WTC11 (cell line): ENCODE measurements around the gene CCNYL1. TPM values are rescaled to one million over a fixed set of nuclear protein-coding genes. Genes with fewer than 3 reads are reported as not detected.

Experiments used
- ATAC-seq: fragments of 200-7000 bp; cut with Tn5 transposase; 2 replicates; pipeline ENCODE4 v1.10.0; 2021; ENCODE audit warnings: mild to moderate bottlenecking, moderate library complexity
- CTCF ChIA-PET: fragments of 300-600 bp; sonication (Branson Sonifier 250); formaldehyde crosslinking; loops from one replicate; lab custom pipeline; 2021; ENCODE audit warnings: antibody characterized with exemption; lab: Charles Lee
- POLR2A ChIA-PET: fragments of 350-600 bp; sonication (Branson Sonifier 250); formaldehyde crosslinking; loops from one replicate; lab custom pipeline; 2021; ENCODE audit warnings: antibody characterized with exemption; lab: Charles Lee
- DNase-seq: peaks from one replicate; pipeline ENCODE4 v3.0.0; 2021; ENCODE audit warnings: low spot score
- H3K27ac Mint-ChIP-seq: 2 replicates; pipeline ENCODE4 v1.8.0; 2021; ENCODE audit warnings: mixed read lengths
- H3K27me3 Mint-ChIP-seq: 2 replicates; pipeline ENCODE4 v1.8.0; 2021; ENCODE audit warnings: low read depth, mild to moderate bottlenecking, moderate library complexity, mixed read lengths
- H3K36me3 Mint-ChIP-seq: 2 replicates; pipeline ENCODE4 v1.8.0; 2021; ENCODE audit warnings: mixed read lengths
- H3K4me1 Mint-ChIP-seq: 2 replicates; pipeline ENCODE4 v1.8.0; 2022; ENCODE audit warnings: mixed read lengths
- H3K4me3 Mint-ChIP-seq: 2 replicates; pipeline ENCODE4 v1.8.0; 2021; ENCODE audit warnings: mild to moderate bottlenecking, moderate library complexity, mixed read lengths
- H3K9me3 Mint-ChIP-seq: 2 replicates; pipeline ENCODE4 v1.8.0; 2021; ENCODE audit warnings: mixed read lengths
- ATF1 ChIP-seq: sonication (generic); formaldehyde crosslinking; IDR thresholded peaks from 2 replicates; pipeline ENCODE4 v1.8.1; 2023; ENCODE audit warnings: mild to moderate bottlenecking, moderate library complexity, missing genetic modification reagents
- CBFB ChIP-seq: sonication (generic); formaldehyde crosslinking; IDR thresholded peaks from 2 replicates; pipeline ENCODE4 v1.8.1; 2022; ENCODE audit warnings: mild to moderate bottlenecking, low read depth, missing genetic modification reagents
- CREM ChIP-seq: sonication (generic); formaldehyde crosslinking; IDR thresholded peaks from 2 replicates; pipeline ENCODE4 v1.8.1; 2022; ENCODE audit warnings: mild to moderate bottlenecking, missing genetic modification reagents, moderate library complexity
- JAZF1 ChIP-seq: fragments of 250-450 bp; sonication (Bioruptor Pico); IDR thresholded peaks from 2 replicates; pipeline ENCODE4 v1.9.0; 2021; ENCODE audit warnings: moderate library complexity, mild to moderate bottlenecking, inconsistent platforms
- MYBL2 ChIP-seq: sonication (generic); formaldehyde crosslinking; IDR thresholded peaks from 2 replicates; pipeline ENCODE4 v1.8.1; 2023; ENCODE audit warnings: mild to moderate bottlenecking, moderate library complexity, missing genetic modification reagents
- OVOL2 ChIP-seq: fragments of 250-450 bp; sonication (Bioruptor Pico); IDR thresholded peaks from 2 replicates; pipeline ENCODE4 v1.9.0; 2021; ENCODE audit warnings: mild to moderate bottlenecking, borderline replicate concordance
- SOX15 ChIP-seq: fragments of 250-450 bp; sonication (Bioruptor Pico); IDR thresholded peaks from 2 replicates; pipeline ENCODE4 v1.9.0; 2021; ENCODE audit warnings: mild to moderate bottlenecking
- TCF7 ChIP-seq: sonication (generic); formaldehyde crosslinking; IDR thresholded peaks from 2 replicates; pipeline ENCODE4 v1.8.0; 2022; ENCODE audit warnings: mild to moderate bottlenecking, low read depth, missing genetic modification reagents, moderate library complexity
- ZNF232 ChIP-seq: sonication (generic); formaldehyde crosslinking; IDR thresholded peaks from 2 replicates; pipeline ENCODE4 v1.8.0; 2022; ENCODE audit warnings: mild to moderate bottlenecking, missing genetic modification reagents
- ZNF423 ChIP-seq: fragments of 250-450 bp; sonication (Bioruptor Pico); IDR thresholded peaks from 2 replicates; pipeline ENCODE4 v2.1.2; 2022; ENCODE audit warnings: mild to moderate bottlenecking, moderate library complexity
- total RNA-seq: library from RNA; stranded (reverse); gene quantifications from 3 replicates; pipeline ENCODE4 v1.2.3, GENCODE V29; 2021
- TF ChIP-seq, protein P1 (sequence below): fragments of 250-450 bp; sonication (Bioruptor Pico); IDR thresholded peaks from 2 replicates; pipeline ENCODE4 v2.1.2; 2022; ENCODE audit warnings: mild to moderate bottlenecking, moderate library complexity
- TF ChIP-seq, protein P2 (sequence below): sonication (generic); formaldehyde crosslinking; IDR thresholded peaks from 2 replicates; pipeline ENCODE4 v1.8.1; 2023; ENCODE audit warnings: mild to moderate bottlenecking, missing genetic modification reagents, borderline replicate concordance
- TF ChIP-seq, protein P3 (sequence below): sonication (generic); formaldehyde crosslinking; IDR thresholded peaks from 2 replicates; pipeline ENCODE4 v1.8.1; 2023; ENCODE audit warnings: mild to moderate bottlenecking, missing genetic modification reagents
- TF ChIP-seq, protein P4 (sequence below): sonication (generic); formaldehyde crosslinking; IDR thresholded peaks from 2 replicates; pipeline ENCODE4 v1.8.1; 2023; ENCODE audit warnings: mild to moderate bottlenecking, missing genetic modification reagents, moderate library complexity
- TF ChIP-seq, protein P5 (sequence below): sonication (generic); formaldehyde crosslinking; IDR thresholded peaks from 2 replicates; pipeline ENCODE4 v1.8.1; 2022; ENCODE audit warnings: mild to moderate bottlenecking, moderate library complexity, missing genetic modification reagents
- TF ChIP-seq, protein P6 (sequence below): sonication (generic); formaldehyde crosslinking; IDR thresholded peaks from 2 replicates; pipeline ENCODE4 v1.8.1; 2022; ENCODE audit warnings: mild to moderate bottlenecking, missing genetic modification reagents, moderate library complexity, borderline replicate concordance

Gene CCNYL1
- total RNA-seq, 1 experiment from 2014 or later, result 31.6 TPM

DNA sequence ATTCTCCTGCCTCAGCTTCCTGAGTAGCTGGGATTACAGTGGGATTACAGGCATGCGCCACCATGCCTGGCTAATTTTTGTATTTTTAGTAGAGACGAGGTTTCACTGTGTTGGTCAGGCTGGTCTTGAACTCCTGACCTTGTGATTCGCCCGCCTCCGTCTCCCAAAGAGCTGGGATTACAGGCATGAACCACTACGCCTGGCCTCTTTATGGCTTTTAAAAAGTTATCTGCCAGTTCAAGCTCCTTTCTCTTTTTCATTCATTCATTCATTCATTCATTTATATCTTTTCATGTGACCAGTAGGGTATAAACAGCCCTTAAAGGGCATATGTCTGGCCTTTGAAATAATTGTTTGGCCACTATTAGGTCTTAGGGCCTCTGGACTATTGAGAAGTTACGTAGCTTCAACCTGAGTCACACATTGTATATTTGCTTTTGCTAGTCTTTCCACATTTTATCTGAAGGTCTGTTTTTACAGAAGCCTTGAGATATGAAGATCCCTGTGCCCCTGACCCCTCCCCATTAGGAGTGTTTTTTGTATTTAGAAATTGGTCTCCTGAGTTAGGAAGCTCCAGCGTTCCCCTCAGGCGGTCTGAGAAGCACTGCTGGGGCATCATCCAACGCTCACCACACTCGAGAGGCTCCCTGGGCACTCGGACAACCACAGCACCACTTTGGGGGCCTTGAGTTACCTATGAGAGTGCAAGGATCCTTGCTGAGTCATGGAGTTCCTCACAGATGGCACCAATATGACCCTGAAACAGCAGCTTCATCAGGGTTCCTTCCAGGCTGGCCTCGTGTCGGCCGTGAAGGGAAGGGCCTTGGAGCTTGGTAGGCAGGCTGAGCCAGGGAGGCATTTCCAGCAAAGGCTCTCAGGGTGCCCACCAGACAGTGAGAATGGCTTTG is 36.5 kb downstream of the CCNYL1 start (continued):
- no peak for TF ChIP-seq CBFB (CRISPR knock-in tag)
- TF ChIP-seq, protein P1, sequence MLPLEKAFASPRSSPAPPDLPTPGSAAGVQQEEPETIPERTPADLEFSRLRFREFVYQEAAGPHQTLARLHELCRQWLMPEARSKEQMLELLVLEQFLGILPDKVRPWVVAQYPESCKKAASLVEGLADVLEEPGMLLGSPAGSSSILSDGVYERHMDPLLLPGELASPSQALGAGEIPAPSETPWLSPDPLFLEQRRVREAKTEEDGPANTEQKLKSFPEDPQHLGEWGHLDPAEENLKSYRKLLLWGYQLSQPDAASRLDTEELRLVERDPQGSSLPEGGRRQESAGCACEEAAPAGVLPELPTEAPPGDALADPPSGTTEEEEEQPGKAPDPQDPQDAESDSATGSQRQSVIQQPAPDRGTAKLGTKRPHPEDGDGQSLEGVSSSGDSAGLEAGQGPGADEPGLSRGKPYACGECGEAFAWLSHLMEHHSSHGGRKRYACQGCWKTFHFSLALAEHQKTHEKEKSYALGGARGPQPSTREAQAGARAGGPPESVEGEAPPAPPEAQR (CRISPR knock-in tag), result no peak
- no peak for TF ChIP-seq TCF7
- TF ChIP-seq JAZF1 (CRISPR knock-in tag), result no peak
- TF ChIP-seq MYBL2, result no peak
- no peak for TF ChIP-seq CREM (CRISPR knock-in tag)
- TF ChIP-seq, protein P2, sequence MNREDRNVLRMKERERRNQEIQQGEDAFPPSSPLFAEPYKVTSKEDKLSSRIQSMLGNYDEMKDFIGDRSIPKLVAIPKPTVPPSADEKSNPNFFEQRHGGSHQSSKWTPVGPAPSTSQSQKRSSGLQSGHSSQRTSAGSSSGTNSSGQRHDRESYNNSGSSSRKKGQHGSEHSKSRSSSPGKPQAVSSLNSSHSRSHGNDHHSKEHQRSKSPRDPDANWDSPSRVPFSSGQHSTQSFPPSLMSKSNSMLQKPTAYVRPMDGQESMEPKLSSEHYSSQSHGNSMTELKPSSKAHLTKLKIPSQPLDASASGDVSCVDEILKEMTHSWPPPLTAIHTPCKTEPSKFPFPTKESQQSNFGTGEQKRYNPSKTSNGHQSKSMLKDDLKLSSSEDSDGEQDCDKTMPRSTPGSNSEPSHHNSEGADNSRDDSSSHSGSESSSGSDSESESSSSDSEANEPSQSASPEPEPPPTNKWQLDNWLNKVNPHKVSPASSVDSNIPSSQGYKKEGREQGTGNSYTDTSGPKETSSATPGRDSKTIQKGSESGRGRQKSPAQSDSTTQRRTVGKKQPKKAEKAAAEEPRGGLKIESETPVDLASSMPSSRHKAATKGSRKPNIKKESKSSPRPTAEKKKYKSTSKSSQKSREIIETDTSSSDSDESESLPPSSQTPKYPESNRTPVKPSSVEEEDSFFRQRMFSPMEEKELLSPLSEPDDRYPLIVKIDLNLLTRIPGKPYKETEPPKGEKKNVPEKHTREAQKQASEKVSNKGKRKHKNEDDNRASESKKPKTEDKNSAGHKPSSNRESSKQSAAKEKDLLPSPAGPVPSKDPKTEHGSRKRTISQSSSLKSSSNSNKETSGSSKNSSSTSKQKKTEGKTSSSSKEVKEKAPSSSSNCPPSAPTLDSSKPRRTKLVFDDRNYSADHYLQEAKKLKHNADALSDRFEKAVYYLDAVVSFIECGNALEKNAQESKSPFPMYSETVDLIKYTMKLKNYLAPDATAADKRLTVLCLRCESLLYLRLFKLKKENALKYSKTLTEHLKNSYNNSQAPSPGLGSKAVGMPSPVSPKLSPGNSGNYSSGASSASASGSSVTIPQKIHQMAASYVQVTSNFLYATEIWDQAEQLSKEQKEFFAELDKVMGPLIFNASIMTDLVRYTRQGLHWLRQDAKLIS, result no peak
- TF ChIP-seq, all 79 proteins: peak for 0

DNA sequence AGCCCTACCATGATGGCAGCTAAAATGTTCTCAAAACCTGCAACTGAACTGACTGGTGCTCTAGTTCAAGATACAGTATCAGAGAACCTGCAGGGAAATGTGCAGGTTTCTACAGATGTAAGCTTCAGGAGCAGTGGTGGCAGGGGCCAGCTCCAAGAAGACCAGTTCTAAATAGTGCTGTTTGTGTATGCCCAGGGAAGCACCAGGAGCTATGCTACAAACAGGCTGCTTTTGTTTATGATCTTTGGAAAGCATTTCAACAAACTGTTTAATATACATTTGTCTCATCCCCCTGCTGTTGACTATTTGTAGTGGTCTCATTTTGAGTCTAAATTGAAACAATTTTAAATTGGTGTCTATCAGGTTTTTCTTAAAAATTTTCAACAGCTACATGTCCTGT is 37.6 kb downstream of the CCNYL1 start:
- no peak overlapping the region for H3K27ac Mint-ChIP-seq
- DNase-seq (no peak), ATAC-seq (no peak)
- H3K4me1 Mint-ChIP-seq, result peaks cover 23% of the 10 kb centered on the region
- H3K4me3 Mint-ChIP-seq, result no peak overlapping the region
- no peak for TF ChIP-seq ZNF232 (CRISPR knock-in tag)
- TF ChIP-seq, protein P3, sequence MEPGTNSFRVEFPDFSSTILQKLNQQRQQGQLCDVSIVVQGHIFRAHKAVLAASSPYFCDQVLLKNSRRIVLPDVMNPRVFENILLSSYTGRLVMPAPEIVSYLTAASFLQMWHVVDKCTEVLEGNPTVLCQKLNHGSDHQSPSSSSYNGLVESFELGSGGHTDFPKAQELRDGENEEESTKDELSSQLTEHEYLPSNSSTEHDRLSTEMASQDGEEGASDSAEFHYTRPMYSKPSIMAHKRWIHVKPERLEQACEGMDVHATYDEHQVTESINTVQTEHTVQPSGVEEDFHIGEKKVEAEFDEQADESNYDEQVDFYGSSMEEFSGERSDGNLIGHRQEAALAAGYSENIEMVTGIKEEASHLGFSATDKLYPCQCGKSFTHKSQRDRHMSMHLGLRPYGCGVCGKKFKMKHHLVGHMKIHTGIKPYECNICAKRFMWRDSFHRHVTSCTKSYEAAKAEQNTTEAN (CRISPR knock-in tag), result no peak
- TF ChIP-seq, protein P4, sequence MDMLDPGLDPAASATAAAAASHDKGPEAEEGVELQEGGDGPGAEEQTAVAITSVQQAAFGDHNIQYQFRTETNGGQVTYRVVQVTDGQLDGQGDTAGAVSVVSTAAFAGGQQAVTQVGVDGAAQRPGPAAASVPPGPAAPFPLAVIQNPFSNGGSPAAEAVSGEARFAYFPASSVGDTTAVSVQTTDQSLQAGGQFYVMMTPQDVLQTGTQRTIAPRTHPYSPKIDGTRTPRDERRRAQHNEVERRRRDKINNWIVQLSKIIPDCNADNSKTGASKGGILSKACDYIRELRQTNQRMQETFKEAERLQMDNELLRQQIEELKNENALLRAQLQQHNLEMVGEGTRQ, result no peak
- no peak for TF ChIP-seq ZNF423 (CRISPR knock-in tag)
- TF ChIP-seq, protein P5, sequence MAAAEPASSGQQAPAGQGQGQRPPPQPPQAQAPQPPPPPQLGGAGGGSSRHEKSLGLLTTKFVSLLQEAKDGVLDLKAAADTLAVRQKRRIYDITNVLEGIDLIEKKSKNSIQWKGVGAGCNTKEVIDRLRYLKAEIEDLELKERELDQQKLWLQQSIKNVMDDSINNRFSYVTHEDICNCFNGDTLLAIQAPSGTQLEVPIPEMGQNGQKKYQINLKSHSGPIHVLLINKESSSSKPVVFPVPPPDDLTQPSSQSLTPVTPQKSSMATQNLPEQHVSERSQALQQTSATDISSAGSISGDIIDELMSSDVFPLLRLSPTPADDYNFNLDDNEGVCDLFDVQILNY, result no peak
- TF ChIP-seq SOX15 (CRISPR knock-in tag), result no peak
- TF ChIP-seq, protein P6, sequence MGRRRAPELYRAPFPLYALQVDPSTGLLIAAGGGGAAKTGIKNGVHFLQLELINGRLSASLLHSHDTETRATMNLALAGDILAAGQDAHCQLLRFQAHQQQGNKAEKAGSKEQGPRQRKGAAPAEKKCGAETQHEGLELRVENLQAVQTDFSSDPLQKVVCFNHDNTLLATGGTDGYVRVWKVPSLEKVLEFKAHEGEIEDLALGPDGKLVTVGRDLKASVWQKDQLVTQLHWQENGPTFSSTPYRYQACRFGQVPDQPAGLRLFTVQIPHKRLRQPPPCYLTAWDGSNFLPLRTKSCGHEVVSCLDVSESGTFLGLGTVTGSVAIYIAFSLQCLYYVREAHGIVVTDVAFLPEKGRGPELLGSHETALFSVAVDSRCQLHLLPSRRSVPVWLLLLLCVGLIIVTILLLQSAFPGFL (CRISPR knock-in tag), result no peak
- TF ChIP-seq ATF1, result no peak
- TF ChIP-seq MYBL2, result no peak
- no peak for TF ChIP-seq OVOL2 (CRISPR knock-in tag)
- POLR2A ChIA-PET, result no interaction called here
- CTCF ChIA-PET, result interaction anchor here (0.6 to 3.8 kb wide), 10 partner anchors 17 to 291 kb away, joined by 3 to 54 read pairs (median 5); partner anchors contain the start of gene METTL21A
- peaks cover 21% of the 10 kb centered on the region for H3K36me3 Mint-ChIP-seq
- H3K9me3 Mint-ChIP-seq, result no peaks in the 10 kb centered on the region
- H3K27me3 Mint-ChIP-seq, result no peaks in the 10 kb centered on the region
